Colonic mucosa (tissue), 4 donors: ENCODE measurements around the gene TGFB3. TPM values are rescaled to one million over a fixed set of nuclear protein-coding genes. Genes with fewer than 3 reads are reported as not detected.

ENCODE experiments used
- DNase-seq: peaks from one replicate; pipeline ENCODE4 v3.0.0-alpha.2; 2020
- H3K27ac ChIP-seq: fragments of 200-600 bp; one replicate; pipeline ENCODE4 v1.8.0; 2021
- H3K27me3 ChIP-seq: fragments of 200-600 bp; one replicate; pipeline ENCODE4 v1.8.0; 2021
- H3K36me3 ChIP-seq: fragments of 200-600 bp; one replicate; pipeline ENCODE4 v1.8.0; 2021
- H3K4me1 ChIP-seq: fragments of 200-600 bp; one replicate; pipeline ENCODE4 v1.8.0; 2021; ENCODE audit warnings: mild to moderate bottlenecking
- H3K4me3 ChIP-seq: fragments of 200-600 bp; one replicate; pipeline ENCODE4 v1.8.0; 2021
- H3K9ac ChIP-seq, 2 donors: one replicate each; pipeline ENCODE4 v1.7.0; 2013; ENCODE audit warnings: control low read depth in 2 of 2, low read depth in 2 of 2, low read length in 2 of 2
- H3K9me3 ChIP-seq: fragments of 200-600 bp; one replicate; pipeline ENCODE4 v1.8.0; 2021
- intact Hi-C: fragments of 100-400 bp; cut with DNase I; formaldehyde crosslinking; loops from one replicate; pipeline ENCODE4 v1.14.1; 2022
- total RNA-seq, 2 donors: library from RNA; stranded (reverse); fragmentation: NEBNext Ultra II Directional in 1 of 2; extraction: Animal tissue kit (Norgen Biotek cat#: 25700) in 1 of 2; gene quantifications; one replicate each; pipeline ENCODE4 v1.2.1, GENCODE V29; 2021
- TF ChIP-seq, protein P1 (sequence below): fragments of 200-600 bp; IDR thresholded peaks from one replicate; pipeline ENCODE4 v1.8.0; 2022; ENCODE audit warnings: antibody characterized with exemption, mild to moderate bottlenecking
- donor health status: healthy.
- donor health status: DM: no; HTN: no; CAD: no.
- donor health status: DM: no; HTN: no; CAD: no.

Gene TGFB3
- total RNA-seq, 2 donors from 2014 or later: 3.9 to 6.5 TPM

DNA sequence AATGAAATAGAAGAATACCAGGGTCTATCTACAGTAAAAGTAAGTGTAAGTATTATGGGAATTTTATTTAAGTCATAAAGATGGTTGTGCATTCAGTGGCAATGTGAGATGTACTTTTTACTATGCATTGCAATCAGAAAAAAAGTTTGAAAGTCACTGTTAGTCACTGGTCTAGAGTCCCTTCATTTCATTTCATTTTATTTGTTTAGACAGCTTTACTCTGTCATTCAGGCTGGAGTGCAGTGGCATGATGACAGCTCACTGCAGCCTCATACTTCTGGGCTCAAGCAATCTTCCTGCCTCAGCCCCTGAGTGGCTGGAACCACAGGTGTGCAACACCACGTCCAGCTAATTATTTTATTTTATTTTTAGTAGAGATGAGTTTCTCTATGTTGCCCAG, 42.6 kb downstream of the TGFB3 start:
- TF ChIP-seq, protein P1, sequence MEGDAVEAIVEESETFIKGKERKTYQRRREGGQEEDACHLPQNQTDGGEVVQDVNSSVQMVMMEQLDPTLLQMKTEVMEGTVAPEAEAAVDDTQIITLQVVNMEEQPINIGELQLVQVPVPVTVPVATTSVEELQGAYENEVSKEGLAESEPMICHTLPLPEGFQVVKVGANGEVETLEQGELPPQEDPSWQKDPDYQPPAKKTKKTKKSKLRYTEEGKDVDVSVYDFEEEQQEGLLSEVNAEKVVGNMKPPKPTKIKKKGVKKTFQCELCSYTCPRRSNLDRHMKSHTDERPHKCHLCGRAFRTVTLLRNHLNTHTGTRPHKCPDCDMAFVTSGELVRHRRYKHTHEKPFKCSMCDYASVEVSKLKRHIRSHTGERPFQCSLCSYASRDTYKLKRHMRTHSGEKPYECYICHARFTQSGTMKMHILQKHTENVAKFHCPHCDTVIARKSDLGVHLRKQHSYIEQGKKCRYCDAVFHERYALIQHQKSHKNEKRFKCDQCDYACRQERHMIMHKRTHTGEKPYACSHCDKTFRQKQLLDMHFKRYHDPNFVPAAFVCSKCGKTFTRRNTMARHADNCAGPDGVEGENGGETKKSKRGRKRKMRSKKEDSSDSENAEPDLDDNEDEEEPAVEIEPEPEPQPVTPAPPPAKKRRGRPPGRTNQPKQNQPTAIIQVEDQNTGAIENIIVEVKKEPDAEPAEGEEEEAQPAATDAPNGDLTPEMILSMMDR: no peak
- Histone ChIP-seq H3K27ac (no peak overlapping the region), H3K27me3 (no peaks in the 10 kb centered on the region), H3K9ac (no peak overlapping the region), H3K4me3 (no peak overlapping the region), H3K9me3 (no peaks in the 10 kb centered on the region), H3K4me1 (no peaks in the 10 kb centered on the region), H3K36me3 (no peaks in the 10 kb centered on the region)
- intact Hi-C loops: no loop called here
- DNase-seq: no peak

DNA sequence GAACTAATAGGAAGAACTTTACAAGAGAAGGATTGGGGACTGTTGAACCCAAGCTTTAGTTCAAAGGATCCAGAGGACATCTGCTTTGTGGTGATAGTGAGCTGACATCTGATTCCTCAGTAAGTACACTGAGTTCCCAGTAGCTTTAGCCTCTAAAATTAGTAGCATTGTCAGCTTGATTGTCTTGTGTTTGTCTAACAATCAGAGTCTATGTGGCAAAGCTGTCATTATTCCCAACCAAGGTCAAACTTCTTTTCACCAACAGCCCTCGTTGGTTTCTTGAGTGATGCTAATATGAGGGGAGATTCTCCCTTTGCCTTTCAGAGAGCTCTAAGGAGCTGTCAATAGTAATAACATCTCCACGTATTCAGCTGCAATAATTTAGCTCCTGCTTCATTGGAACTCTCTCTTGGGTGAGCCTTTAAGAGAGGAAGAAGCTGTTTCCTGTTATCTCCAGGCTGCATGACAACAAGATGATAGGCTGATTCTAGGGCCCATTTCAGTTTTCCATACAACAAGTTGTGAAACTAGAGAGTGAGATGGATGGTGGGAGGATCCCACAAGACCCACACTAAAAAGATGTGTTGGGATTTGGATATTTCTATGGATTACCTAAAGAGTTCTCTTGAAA, 46.7 kb downstream of the TGFB3 start:
- no peak for DNase-seq
- intact Hi-C loops: no loop called here
- H3K4me1 ChIP-seq: no peaks in the 10 kb centered on the region

DNA sequence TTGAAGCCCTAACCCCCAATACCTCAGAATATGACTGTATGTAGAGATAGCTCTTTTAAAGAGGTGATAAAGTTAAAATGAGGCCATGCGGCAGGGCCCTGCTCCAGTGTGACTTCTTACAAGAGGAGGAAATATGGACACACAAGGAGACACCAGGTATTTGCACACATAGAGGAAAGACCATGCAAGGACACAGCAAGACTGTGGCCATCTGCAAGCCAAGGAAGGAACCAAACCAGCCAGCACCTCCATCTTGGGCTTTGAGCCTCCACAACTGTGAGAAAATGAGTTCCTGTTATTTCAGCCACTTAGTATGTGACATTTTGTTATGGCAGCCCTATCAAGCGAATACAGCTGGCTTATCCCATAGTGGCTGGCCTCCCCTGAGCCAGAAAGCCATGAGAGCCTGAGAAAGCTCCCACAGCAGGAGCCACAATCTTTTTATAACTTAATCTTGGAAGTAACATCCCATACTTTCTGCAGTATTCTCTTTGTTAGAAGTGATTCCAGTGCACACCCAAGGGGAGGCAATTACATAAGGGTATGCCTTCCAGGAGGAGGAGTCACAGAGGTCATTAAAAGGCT, 48.0 kb downstream of the TGFB3 start:
- Histone ChIP-seq H3K36me3 (no peaks in the 10 kb centered on the region), H3K27me3 (no peaks in the 10 kb centered on the region), H3K9me3 (no peaks in the 10 kb centered on the region), H3K27ac (no peak overlapping the region), H3K9ac (no peak overlapping the region), H3K4me1 (no peaks in the 10 kb centered on the region), H3K4me3 (no peak overlapping the region)
- no peak for DNase-seq
- intact Hi-C loops: no loop called here
- TF ChIP-seq, protein P1: no peak

More for the DNA sequence above, 46.7 kb downstream of the TGFB3 start:
- H3K27ac ChIP-seq: no peak overlapping the region
- no peak overlapping the region for H3K9ac ChIP-seq
- TF ChIP-seq, protein P1: no peak
- H3K36me3 ChIP-seq: no peaks in the 10 kb centered on the region
- H3K27me3 ChIP-seq: no peaks in the 10 kb centered on the region
- H3K4me3 ChIP-seq: no peak overlapping the region
- H3K9me3 ChIP-seq: no peaks in the 10 kb centered on the region

DNA sequence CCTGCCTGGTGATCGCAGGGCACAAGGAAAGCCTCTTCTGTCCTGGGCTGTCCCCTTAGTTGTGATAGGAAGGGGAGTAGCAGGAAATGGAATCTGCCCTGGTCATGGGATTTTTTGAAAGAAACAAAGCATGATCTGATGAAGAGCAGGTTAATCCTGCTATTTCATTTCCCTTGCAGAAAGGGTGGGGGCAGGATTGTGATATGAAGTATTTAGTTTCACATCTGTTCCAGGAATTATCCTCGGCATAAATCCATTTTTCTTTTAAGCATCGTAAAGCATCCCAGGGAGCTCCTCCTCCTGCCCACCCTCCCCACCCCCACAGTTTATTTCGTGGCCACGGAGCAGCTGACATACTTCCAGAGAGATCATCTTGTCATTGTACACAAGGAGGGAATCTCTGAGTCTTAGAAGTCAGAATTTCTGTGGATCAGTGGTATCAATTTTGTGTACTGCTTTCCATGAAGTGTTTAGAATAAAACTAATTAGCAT, 53.1 kb downstream of the TGFB3 start:
- H3K9me3 ChIP-seq: no peaks in the 10 kb centered on the region
- DNase-seq: no peak
- TF ChIP-seq, protein P1: no peak
- no peaks in the 10 kb centered on the region for H3K36me3 ChIP-seq
- H3K27me3 ChIP-seq: no peaks in the 10 kb centered on the region
- intact Hi-C loops: no loop called here
- H3K27ac ChIP-seq: no peak overlapping the region
- no peaks in the 10 kb centered on the region for H3K4me1 ChIP-seq
- H3K4me3 ChIP-seq: no peak overlapping the region
- no peak overlapping the region for H3K9ac ChIP-seq

DNA sequence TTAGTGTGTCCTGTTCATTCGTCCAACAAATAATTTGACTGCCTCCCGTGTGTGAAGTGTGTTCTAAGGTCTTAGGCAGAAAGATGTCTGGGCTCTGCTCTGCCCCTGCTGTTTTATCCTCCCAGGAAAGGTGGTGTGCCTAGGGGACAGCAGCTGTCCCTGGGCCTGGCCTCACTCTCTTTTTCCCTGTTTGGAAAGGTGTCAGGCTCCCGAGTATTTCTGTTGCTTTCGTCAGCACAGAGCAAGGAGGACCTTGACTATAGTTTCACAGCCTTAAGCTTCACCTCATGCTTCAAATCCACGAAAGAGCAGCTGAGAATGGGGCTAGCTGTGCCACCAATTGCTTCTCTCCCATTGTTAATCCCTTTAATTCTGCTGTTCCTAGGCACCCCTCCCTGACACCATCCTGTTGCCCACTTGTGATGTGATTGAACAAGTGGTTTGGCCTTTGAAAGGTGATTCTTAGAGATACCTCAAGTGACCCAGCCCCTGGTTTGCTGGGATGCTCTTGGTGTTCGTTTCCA, 54.2 kb downstream of the TGFB3 start:
- H3K36me3 ChIP-seq: no peaks in the 10 kb centered on the region
- H3K4me1 ChIP-seq: no peaks in the 10 kb centered on the region
- no peak overlapping the region for H3K9ac ChIP-seq
- H3K27me3 ChIP-seq: no peaks in the 10 kb centered on the region
- no peak for DNase-seq
- intact Hi-C loops: no loop called here
- no peak overlapping the region for H3K4me3 ChIP-seq
- no peaks in the 10 kb centered on the region for H3K9me3 ChIP-seq
- no peak overlapping the region for H3K27ac ChIP-seq
- TF ChIP-seq, protein P1: no peak
